ENCODE measurements around the gene GMPPA.

- no peak for TF ChIP-seq CTCF (IDR thresholded peaks at IDR 0.05)
- TF ChIP-seq POLR2A (IDR thresholded peaks at IDR 0.05) = no peak
Measured at GRCh38 chr2:219556413-219556812, 57.7 kb downstream of the GMPPA start.
